Embryonic facial prominence (tissue), 1 donor: ENCODE data around the gene SYNC.

Source experiments
- DNase-seq: peaks from one replicate; pipeline ENCODE4 v3.0.0-alpha.2; 2016; ENCODE audit errors: extremely low spot score

The SYNC gene

DNA sequence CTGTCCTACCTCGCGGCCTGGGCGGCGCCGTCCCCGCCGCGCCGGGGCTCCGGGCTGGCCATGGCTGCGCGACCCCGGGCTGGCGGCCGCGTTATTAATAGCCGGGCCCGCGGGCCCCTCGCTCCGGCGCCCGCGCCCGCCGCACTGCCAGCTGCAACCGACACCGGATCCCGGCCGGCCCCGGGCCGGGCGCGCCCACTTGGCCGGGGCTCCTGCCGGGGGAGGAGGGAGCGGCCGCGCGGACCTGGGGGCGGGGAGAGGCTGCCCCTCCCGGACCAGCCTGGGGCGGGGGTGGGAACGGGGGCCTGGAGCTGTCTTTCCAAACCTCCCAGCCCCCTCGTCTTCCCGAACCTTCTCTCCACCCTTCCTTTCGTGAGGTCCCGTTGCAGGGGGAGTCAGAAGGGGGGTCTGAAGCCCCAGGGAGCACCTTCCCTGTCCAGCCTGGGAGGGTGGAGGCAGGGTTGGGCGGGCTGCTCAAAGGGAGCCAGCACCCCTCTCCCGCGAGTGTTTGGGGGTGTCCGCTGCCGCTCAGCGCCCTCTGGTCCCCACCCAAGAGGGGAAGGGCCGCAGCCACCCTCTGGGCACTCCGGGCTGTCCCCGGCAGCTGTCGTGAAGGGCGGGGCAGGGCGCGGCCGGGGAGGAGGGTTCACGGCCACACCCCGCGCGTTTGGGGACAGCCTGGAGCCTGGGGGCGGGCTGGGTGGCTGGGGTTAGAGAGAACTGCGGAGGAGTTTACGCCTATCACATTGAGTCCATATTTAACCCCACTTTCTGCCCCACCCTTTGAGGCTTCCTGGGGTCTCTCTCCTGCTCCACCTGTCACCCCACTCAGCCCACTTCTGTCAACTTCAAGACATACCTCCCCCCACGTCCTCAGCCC is at the start of gene SYNC:
TSS of gene SYNC (minus strand) at position 172 of the 880 bp plus-strand sequence. CDS start at position 62, 110 bp downstream.
- no peak for DNase-seq

DNA sequence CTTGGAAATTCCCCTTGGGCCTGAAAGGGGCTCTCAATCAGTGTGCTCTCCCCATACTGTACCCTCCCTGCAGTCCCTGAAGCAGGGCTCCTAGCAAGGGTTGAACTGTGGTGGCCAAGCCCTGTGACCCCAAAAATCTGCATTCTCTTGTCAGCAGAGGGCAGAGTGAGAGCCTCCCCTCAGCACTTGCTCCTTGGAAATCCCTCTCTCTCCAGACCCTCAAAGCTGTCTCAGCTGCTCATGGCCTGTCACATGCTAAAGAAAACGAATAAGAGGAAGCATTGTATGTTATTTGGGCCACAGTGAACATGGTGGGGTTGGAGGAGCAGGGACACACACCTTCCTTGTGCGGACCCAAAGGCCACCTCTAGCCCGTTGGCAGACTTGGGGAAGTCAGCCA is 47.2 kb upstream of the SYNC start:
- no peak for DNase-seq

DNA sequence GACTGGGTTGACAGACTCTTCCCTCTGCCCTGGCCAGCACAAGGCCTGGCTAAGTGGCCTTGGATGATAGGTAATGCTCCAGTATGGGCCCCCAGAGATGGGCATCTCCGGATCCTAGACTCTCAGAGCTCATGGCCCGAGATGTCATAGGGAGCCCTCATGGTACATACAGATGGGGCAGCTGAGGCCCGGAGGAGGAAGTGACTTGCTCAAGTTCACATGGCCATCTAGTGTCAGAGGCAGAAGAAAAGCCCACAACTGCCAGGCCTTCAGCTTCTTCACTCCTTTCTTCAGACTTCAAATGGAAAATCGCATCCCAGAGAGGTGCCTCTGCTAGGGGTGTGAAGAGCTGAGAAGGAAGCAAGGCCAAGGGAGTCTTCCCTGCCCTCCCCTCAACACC is 46.8 kb upstream of the SYNC start:
- DNase-seq, result no peak

DNA sequence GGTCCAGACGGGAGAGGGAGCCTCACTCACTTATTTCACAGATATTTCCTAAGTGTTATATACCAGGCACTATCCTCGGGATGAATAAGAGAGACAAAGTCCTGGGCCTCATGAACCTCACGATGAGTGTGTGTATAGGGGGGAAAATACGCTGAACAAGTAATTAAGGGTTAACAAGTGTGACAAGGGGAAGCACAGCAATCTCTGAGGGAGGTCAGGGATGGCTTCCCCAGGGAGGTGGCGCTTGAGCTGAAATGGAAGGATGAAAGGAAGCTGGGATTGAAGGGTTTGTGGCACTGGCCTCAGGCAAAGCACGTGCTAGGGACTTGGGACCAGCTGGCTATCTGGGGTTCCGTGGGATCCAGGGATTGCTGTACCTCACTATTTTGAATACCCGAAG is 46.4 kb upstream of the SYNC start:
- no peak for DNase-seq

DNA sequence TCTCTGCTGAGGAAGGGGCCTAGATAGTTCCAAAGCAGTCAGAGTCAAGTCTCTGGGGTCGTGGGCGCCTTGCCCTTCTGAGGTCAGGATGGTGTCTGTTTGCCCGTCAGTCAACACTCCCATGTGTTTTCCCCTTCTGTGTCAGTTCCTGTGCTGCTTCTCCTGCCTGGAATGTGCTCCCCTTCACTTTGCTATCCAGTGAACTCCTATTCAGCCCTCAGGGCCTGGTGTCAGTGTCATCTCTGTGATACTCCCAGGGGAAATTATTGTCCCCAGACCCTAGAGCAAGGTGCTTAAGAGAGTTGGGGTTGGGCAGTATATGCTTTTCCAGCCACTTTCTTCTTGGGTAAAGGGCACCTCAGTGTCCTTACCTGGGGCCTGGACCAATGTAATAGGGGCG is 45.8 kb upstream of the SYNC start:
- DNase-seq, result no peak

DNA sequence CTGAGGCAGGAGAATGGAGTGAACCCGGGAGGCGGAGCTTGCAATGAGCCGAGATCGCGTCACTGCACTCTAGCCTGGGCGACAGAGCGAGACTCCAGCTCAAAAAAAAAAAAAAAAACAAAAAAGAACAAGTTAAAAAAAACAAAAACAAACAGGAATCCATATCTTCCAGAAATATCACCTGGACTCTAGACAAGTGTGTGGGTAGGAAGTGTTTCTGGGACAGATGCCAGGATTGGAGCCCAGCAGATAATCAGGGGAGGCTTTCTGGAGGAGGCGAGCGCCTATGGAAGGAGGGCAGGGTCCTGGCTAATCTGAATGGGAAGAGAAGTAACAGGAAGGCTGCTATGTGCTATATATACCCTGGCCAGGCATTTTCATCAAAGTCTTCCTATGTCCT is 43.6 kb upstream of the SYNC start:
- DNase-seq, result no peak

DNA sequence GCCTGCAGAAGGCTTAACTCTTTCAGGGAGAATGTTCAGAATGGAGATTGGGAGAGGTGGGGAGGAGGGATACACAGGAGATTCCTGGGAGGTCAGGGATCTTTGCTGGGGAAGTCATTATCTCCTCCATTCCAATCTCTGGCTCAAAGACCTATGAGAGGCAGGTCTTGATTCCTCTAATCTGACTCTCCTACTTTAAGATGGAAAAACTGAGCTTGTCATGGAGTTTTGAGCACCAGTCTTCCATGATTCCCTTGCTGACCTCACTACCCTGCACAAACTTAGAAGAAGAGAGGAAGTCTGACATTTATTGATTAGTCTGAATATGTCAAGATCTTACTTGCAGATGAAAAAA is 41.5 kb upstream of the SYNC start:
- no peak for DNase-seq

DNA sequence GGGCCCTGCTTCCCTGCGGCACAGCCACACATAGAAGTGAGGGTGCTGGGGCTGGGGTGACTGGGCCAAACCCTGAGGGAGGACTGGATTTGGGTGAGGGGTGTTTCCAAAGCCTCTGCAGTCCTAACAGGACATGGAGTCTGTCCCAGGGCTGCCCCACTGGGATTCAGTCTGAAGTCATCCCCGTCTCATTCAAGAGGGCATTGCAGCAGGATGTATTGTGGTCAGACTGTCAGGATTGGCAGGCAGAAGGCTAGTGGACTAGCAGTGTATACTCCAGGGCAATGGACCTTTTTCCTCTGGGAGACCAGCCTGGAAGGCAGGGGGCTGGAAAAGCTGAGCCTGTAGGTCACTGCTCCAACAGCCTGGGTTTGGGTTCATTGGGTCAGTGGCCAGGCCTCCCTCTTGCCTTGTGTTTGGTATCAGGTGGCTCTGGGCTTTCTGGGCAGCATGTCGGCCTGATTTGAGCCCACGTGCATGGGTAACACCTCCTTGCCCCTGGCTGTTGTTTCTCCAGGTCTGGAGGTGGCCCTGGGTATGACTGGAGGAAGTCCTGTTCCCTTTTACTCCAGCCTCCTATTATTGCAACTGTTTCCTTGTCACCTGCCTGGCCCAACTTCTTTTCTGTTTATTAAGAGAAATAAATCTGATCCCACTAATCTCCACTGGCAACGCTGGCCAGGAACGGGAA is 41.0 kb upstream of the SYNC start:
- no peak for DNase-seq

DNA sequence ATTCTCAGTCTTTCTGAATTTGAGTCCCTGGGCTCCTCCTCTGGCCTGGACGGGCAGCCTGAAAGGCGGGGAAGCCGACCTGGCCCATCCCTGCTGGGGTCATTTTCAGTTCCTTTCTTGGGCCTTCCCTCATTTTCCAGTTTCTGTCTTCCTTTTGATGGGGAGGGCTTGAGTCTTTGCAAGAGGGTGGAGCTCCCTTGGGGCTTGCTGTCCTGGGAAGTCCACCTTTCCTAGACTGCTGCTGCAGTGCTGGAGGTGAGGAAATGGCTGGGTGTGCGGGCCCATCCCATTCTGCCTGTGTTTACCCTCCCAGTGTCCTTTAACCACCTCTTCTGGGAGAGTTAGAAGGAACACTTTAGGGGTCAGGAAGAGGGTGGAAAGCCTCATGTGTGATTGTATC is 40.4 kb upstream of the SYNC start:
- DNase-seq, result no peak

DNA sequence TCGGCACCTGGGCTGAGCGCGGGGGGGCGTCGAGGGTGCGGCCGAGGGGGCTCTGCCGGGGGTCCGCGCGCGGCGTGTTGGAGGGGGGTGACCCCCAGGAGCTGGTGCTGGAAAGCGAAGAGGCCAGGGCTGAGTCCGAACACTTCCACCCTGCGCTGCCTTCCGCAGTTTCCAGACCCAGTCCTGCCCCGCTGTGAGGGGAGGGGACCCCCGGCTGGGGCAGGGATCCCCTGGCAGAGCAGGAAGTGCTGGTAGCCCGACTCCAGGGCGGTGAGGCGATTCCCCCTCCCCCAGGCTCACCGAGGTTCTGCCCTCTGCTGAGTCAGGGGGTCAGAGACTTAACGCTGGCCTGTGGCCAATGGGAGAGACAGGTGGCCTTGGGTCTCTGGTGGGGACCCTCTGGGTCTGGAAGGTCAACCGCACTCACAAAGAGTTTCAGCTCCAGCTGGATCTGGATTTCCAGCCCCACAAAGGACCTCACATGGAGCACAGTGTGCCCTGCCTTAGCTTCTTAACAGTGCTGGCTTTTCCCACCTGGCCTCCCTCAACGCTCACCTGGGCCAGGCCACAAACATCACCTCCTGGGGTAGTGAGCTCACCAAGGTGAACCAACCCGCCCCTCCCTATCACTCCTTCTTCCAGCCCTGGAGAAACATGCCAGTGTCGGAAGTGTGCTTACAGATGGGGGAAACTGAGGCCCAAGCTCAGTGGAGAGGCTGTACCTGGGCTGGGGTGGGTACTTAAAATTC is 39.8 kb upstream of the SYNC start:
- DNase-seq, result no peak

DNA sequence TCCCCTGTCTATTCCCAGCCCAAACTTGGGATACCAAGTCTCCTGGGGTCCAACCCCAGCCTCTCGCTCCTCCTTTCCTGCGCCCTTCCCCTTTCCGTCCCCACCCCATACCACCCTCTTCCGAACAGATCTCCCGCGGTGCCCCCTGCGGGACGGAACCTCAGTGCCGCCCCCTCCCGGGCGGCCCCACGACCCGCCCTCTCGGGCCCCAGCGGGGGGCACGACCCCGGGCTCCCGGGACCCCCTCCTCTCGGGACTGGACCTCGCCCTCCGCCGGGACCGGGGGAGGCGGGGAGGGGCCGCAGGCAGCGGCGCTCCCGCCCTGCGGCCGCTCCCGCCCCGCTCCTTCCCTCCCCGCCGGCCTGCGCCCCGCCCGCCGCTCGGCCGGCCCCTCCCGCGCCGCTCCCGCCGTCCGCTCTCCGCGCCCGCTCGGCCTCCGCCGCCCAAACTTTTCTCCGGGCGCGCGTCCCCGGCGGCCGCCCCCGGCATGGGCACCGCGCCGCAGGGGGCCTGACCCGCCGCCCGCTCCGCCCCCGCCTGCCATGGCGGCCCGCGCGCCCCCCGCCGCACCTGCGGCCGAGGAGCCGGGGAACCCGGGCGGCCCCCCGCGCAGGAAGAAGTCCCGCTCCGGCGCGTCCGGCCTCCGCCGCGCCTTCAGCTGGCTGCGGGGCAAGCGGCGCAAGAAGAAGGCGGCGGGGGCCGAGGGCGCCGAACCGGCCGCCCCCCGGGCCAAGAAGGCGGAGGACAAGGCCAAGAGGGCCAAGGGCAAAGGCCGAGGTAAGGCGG is 39.0 kb upstream of the SYNC start:
- no peak for DNase-seq

DNA sequence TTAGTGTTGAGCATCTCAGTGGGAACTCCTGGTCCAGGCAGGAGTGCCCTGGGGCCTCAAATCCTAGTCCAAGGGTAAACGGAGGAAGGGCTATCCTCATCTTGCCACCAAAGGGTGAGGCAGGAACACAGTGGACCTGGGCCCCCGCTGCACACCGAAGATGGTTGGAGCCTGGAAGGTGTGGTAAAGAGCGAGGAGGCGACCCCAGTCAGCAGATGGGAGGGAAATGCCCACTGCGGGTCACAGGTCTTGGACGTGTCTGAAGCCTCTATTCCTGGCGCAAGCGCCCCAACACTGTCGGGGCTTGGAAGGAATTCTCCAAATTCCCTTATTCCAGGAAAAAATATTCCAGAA is 38.5 kb upstream of the SYNC start:
- DNase-seq, result no peak

DNA sequence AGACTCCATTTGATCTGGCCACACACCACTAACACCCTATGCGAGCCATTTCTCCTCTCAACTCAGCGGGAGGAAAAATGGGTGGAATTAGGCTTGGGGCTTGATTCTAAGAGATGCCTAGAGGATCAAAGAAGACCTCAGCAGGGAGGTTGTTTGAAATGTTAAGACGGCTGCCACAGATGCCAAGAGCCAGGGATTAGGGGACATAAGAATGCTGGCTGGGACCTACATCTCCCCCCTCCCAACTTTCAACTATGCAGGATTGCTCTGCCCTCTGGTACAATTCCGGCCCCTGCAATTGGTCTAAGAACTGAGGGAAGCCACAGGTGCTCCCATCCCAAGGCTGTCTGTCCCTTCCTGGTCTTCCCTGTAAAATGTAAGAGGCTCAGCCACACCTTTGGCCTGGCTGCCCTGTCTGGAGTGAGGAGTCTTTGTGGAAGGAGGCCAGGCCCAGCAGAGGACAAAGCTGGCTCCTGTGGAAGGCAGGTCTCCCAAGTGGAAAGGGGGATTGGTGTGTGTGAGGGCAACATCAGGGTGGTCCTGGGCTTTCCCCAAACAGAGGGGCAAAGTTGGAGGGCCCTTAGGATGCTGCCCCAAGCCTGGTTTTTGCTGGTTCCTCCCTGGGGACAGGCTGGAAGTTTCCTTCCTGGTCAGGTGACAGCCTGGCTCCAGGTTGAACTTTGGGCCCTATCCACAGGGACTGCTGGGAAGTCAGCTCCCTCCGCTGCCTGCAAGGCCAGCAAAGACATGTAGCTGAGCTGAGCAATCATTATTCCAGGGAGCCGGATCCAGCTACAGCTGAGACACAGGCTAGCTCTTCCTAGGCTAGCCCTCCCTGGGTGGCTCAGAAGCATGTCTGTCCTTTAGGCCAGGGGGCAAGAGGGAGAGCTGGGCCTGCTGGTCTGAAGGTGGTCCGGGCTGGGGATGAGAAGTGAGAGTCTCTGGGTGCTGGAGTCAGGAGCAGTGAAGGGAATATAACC is 34.5 kb upstream of the SYNC start:
- no peak for DNase-seq

DNA sequence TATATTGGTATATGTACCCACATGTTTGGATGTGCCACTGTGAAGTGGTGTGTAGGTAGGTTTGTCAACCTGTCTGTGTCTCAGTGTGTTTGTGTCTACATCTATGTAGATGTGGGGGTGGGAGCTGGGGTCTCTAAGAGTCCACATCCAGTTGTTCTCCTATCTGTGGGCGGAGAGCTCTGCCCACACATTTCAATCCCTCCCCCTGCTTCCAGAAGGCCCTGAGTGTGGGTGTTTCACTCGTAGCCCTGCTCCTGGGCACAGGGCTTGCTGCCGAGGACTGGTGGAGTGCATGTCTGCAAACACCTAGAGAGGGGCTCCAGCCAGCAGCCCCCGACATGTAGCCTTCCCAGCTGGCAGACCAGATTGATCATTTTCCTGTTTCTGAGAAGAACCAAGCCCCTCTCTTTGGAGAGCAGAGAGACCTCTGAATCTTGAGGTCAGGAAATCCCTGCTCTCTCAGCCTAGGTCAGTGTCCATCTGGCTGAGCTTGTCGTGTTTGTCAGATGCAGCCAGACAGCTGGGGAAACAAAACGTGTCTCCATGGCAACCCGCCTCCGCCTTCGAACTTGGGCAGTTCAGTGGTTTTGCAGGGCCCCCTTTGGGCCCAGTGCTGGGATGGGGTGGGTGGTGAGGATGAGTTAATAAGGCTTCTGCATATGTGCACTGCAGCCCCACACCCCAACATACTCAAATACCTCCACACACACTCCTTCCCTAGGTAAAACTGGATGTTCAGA is 31.2 kb upstream of the SYNC start:
- no peak for DNase-seq

DNA sequence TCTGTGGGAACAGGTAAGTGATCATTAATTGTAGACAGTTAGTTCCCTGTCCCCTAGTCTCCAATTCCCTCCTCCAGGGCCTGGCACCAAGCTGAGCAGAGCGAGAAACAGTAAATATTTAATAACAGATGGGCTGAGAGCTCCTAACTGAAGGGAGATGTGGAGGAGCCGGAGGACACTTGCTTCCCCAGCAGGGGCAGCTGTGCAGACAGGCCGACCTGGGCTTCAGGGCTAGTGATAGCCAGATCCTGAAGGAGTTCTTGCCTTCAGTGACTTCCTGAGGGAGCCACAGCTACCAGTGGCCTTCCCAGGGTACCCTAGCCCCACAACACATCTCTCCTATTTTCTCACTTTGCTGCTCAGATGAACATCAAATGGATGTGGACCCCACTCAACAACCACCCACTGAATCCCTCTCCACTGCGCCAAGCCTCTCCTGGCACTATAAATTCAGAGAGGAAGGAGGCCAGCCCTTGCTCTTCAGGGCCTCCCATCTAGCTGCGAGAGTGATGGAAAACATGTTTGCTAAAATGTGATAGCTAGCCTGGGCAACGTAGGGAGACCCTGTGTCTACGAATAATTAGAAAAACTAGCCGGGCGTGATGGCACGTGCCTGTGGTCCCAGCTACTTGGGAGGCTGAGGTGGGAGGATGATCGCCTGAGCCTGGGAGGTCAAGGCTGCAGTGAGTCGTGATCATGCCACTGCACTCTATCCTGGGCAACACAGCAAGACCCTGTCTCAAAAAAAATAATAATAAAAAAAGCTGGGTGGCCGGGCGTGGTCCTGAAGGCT is 26.9 kb upstream of the SYNC start:
- no peak for DNase-seq

DNA sequence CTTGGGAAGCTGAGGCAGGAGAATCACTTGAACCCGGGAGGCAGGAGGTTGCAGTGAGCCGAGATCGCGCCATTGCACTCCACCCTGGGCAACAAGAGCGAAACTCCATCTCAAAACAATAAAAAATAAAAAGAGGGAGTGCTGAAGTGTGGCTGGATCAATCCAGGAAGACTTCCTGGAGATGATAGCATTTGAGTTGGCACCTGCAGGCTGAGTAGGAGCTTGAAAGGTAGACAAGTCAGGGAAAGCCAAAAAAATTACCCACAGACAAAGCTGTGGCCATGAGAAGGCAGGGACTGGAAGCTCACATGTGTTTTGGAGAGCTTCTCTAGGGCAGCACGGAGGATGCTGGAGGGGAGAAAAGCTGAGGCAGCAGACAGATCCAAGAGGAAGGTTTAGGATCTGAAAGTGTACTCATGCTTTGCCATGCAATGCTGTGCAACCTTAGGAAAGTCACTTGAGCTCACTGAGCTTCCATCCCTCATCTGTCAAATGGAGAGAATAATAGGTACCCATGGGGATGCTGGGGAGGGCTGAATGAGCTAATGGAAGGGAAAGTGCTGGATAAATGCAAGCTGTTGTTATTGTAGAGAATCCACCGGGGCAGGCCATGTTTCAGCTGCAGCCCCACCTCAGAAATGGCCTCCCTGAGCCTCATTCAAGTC is 26.0 kb upstream of the SYNC start:
- DNase-seq, result no peak

DNA sequence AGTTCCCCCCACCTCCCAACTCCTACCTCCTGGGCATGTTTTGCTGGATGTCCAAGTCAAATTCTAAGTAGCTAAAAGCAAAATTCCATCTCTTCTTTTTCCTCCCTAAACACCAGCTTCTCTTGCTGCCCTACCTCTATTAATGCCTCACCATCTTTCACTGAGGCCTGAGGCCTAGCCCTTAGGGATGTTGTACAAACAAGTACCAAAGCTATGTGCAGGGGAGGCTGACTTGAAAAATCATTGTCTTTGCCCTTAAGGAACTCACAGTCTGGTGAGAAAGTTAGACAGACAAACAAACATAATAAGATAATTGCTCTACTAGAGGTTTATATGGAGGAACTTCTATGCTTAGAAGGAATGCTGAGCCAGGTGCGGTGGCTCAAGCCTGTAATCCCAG is 25.3 kb upstream of the SYNC start:
- DNase-seq, result no peak

DNA sequence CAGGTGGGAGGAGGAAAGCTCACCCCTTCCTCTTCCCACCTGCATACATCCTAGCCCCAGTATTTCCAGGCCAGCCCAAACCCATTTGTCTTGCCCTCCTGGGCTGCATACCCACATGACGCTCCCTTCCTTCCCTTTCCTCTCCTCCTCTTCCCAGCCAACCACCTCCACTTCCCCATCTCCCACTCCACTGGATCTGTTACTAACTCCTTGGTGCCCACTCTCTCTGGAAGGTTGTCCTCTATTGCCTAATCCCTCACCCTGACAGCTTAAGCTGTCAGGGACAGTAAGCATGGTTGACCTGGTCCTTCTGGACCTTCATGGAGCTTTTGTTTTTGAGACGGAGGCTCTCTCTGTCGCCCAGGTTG is 23.0 kb upstream of the SYNC start:
- no peak for DNase-seq
